HFF-Myc (cell line): ENCODE data around the gene PRLR.

Experiments
- DNase-seq: peaks from one replicate; pipeline ENCODE4 v3.0.0-alpha.2; 2011; ENCODE audit warnings: low read depth; ENCODE audit errors: extremely low read depth
- H3K4me3 ChIP-seq: replicated peaks from 2 replicates; pipeline ENCODE4 v1.5.1; 2011; ENCODE audit warnings: low read depth, mild to moderate bottlenecking, control low read depth, low read length
- CTCF ChIP-seq: IDR thresholded peaks from 2 replicates; pipeline ENCODE4 v1.5.1; 2012; ENCODE audit warnings: mild to moderate bottlenecking, low read depth, low read length, control low read depth; ENCODE audit errors: missing control alignments

PRLR gene

GRCh38 chr5:35182910-35183535 is 47.3 kb downstream of the PRLR start:
- peak; percentile 21 for DNase-seq
- peak; percentile 73 for TF ChIP-seq CTCF

GRCh38 chr5:35182486-35182885 is 47.8 kb downstream of the PRLR start:
- TF ChIP-seq CTCF, result no peak
- DNase-seq, result no peak
- H3K4me3 ChIP-seq, result no peak overlapping the region

More at GRCh38 chr5:35182910-35183535, 47.3 kb downstream of the PRLR start:
- no peak overlapping the region for H3K4me3 ChIP-seq

- no peak for DNase-seq
- no peak for TF ChIP-seq CTCF
Measured at GRCh38 chr5:35180046-35180445, 50.2 kb downstream of the PRLR start.

GRCh38 chr5:35177783-35178182 is 52.5 kb downstream of the PRLR start:
- DNase-seq, result no peak
- no peak for TF ChIP-seq CTCF
- H3K4me3 ChIP-seq, result no peak overlapping the region

More at GRCh38 chr5:35180046-35180445, 50.2 kb downstream of the PRLR start:
- H3K4me3 ChIP-seq, result no peak overlapping the region

DNA sequence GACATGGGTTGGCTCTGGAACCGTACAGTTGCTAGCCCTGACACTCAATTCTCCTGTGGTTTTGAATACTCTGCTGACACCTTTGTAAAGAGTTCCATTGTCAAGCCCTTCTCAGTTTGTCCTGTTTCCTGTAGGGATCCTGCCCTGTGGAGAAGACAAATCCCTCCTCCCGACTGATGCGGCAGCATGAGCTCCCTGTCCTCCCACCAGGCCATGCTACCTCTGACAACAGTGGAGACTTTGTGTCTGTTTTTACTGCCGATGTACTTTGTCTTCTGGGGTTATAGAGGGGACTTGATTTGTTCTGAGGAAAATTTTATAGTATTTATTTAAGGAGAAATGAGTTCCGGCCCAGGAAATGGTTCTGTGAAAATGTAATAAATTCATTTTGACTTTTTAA is 57.8 kb downstream of the PRLR start:
- TF ChIP-seq CTCF, result no peak
- no peak overlapping the region for H3K4me3 ChIP-seq
- DNase-seq, result no peak

DNA sequence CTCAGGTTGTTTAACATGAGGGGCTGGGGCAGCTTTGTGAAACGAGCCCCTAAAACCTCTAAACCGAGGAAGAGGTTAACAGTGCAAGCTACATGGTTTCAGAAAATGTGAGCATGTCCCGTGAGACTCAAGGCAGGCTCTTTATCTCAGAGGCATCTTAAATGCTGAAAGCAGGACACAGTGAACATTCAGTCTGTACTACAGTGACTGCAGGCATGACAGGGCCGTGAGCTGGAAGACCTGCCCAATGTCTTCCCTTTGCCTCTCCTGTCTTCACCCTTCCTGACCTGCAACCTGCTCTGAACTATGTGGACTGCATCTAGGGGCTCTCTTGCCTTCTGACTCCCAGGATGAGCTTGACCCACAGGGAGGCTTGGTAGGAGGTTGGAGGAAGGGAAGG is 58.3 kb downstream of the PRLR start:
- DNase-seq, result no peak
- no peak for TF ChIP-seq CTCF
- H3K4me3 ChIP-seq, result no peak overlapping the region

- no peak for DNase-seq
- H3K4me3 ChIP-seq, result no peak overlapping the region
- TF ChIP-seq CTCF, result no peak
Measured at GRCh38 chr5:35171078-35171477, 59.2 kb downstream of the PRLR start.
